K562 (cell line): ENCODE data around the gene ZNF584. TPM values are rescaled to one million over a fixed set of nuclear protein-coding genes. Genes with fewer than 3 reads are reported as not detected.
A peak's percentile ranks its signal among the peaks of the same experiment; 100 is the strongest.

Source experiments
- ARNT ChIP-seq, 2 experiments: fragments of 450-650 bp; IDR thresholded peaks; 2 replicates each; pipeline ENCODE4 v1.6.1; 2016; ENCODE audit warnings: mild to moderate bottlenecking in 1 of 2
- HDAC2 ChIP-seq: fragments of 450-650 bp; IDR thresholded peaks from 2 replicates; pipeline ENCODE4 v1.6.1; 2016; ENCODE audit warnings: mild to moderate bottlenecking
- HMGN3 ChIP-seq: IDR thresholded peaks from 2 replicates; pipeline ENCODE4 v1.6.1; 2011; ENCODE audit warnings: borderline replicate concordance, low read depth, mild to moderate bottlenecking, mixed read lengths, low read length; ENCODE audit not compliant: insufficient read length; ENCODE audit errors: extremely low read depth
- MYBL2 ChIP-seq, 2 experiments: fragments of 450-650 bp in 1 of 2; sonication (generic) in 1 of 2; formaldehyde crosslinking in 1 of 2; IDR thresholded peaks; 2 replicates each; pipeline versions ENCODE4 v1.6.1 to v1.8.1; 2017 to 2022; ENCODE audit warnings: borderline replicate concordance in 1 of 2, inconsistent platforms in 1 of 2, low read depth in 1 of 2, mild to moderate bottlenecking in 1 of 2, missing genetic modification reagents in 1 of 2, moderate library complexity in 1 of 2
- NCOA6 ChIP-seq: fragments of 450-650 bp; IDR thresholded peaks from 2 replicates; pipeline ENCODE4 v1.6.1; 2017; ENCODE audit warnings: mild to moderate bottlenecking
- TAF7 ChIP-seq: fragments of 450-650 bp; IDR thresholded peaks from 2 replicates; pipeline ENCODE4 v1.6.1; 2016; ENCODE audit warnings: missing genetic modification characterization, missing compliant biosample characterization
- TRIM28 ChIP-seq: fragments of 450-650 bp; IDR thresholded peaks from 2 replicates; pipeline ENCODE4 v1.6.1; 2017
- ZNF444 ChIP-seq: fragments of 250-450 bp; sonication (Bioruptor Pico); IDR thresholded peaks from 2 replicates; pipeline ENCODE4 v1.4.0; 2020; ENCODE audit warnings: mild to moderate bottlenecking, moderate library complexity
- polyA plus RNA-seq, 8 experiments: library from polyadenylated mRNA; depleted of rRNA in 4 of 8; stranded (reverse) in 5 of 8; unstranded in 3 of 8; fragments of >200 nt; fragmentation: Nextera tagmentation in 2 of 8; fragmentation: Illumina TruSeq in 1 of 8; extraction: Ambion mirVana in 2 of 8; extraction: Trizol in 1 of 8; gene quantifications; 2 replicates each; pipeline versions ENCODE4 v1.2.1 to v1.2.3, GENCODE V29; 2011 to 2014; ENCODE audit warnings: inconsistent platforms in 1 of 8, missing spikeins in 1 of 8
- total RNA-seq, 7 experiments: library from RNA; depleted of rRNA in 6 of 7; stranded (reverse); fragments of >200 nt in 6 of 7; fragmentation: Illumina TruSeq in 2 of 7; extraction: Trizol in 2 of 7; gene quantifications; 2 replicates each; pipeline versions ENCODE4 v1.2.1 to v1.2.3, GENCODE V29; 2011 to 2021; ENCODE audit warnings: low replicate concordance in 1 of 7
- TF ChIP-seq, protein P1 (sequence below): fragments of 200-600 bp; sonication (generic); IDR thresholded peaks from one replicate; pipeline ENCODE4 v1.6.1; 2012; ENCODE audit warnings: mild to moderate bottlenecking, low read depth, low read length, inconsistent platforms
- TF ChIP-seq, protein P2 (sequence below), 2 experiments: fragments of 450-650 bp in 1 of 2; sonication (generic) in 1 of 2; formaldehyde crosslinking in 1 of 2; IDR thresholded peaks in 1 of 2; conservative IDR thresholded peaks in 1 of 2; 2 replicates each; pipeline versions ENCODE4 v1.6.1 to v1.8.1; 2016 to 2023; ENCODE audit warnings: mild to moderate bottlenecking in 2 of 2, moderate library complexity in 2 of 2, inconsistent platforms in 1 of 2, missing genetic modification reagents in 1 of 2
- TF ChIP-seq, protein P3 (sequence below): fragments of 200-800 bp; sonication (Bioruptor generic); IDR thresholded peaks from 2 replicates; pipeline ENCODE4 v1.6.1; 2017; ENCODE audit warnings: missing genetic modification characterization, missing compliant biosample characterization

The ZNF584 gene
- total and polyA plus RNA-seq, 9 of the 15 experiments (the other 6 are each of a cell fraction or from before 2014, with no cell fraction given) = 5.8 to 43.4 (median 24.6) TPM

DNA sequence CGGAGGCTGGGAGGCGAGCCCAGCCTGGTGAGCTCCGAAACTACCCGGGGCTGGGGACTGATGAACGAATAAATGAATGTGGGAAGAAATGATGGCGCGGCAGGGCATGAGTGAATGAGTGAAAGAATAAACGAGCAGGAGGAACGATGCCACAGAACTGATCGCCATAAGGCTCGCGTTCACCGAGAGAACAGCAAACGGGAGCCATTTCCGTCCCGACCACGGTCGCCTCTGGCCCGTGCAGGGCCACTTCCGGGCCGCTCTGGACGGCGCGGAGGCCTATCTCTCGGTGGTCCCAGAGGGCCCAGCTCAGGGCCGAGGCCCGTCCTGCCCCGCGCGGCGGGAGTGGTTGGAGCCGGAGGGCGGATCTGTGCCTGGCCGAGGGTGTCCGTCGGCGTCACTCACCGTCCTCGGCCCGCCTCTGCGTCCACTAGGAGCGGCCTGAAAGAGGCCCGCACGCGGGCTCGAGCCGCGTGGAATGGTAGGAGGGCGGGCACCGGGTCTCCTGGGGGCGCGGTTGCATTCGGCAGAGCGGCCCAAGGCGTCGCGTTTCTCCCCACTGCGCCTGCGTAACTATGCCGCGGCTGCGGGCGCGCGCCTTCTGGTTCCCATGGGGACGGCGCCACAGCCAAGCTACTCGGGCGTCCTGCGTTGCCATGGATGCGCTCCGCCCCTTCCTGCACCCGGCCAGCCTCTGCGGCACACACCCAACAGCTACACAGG, 46.0 kb upstream of the ZNF584 start, which contains the start of gene ZNF497 (continued):
- TF ChIP-seq, protein P1, sequence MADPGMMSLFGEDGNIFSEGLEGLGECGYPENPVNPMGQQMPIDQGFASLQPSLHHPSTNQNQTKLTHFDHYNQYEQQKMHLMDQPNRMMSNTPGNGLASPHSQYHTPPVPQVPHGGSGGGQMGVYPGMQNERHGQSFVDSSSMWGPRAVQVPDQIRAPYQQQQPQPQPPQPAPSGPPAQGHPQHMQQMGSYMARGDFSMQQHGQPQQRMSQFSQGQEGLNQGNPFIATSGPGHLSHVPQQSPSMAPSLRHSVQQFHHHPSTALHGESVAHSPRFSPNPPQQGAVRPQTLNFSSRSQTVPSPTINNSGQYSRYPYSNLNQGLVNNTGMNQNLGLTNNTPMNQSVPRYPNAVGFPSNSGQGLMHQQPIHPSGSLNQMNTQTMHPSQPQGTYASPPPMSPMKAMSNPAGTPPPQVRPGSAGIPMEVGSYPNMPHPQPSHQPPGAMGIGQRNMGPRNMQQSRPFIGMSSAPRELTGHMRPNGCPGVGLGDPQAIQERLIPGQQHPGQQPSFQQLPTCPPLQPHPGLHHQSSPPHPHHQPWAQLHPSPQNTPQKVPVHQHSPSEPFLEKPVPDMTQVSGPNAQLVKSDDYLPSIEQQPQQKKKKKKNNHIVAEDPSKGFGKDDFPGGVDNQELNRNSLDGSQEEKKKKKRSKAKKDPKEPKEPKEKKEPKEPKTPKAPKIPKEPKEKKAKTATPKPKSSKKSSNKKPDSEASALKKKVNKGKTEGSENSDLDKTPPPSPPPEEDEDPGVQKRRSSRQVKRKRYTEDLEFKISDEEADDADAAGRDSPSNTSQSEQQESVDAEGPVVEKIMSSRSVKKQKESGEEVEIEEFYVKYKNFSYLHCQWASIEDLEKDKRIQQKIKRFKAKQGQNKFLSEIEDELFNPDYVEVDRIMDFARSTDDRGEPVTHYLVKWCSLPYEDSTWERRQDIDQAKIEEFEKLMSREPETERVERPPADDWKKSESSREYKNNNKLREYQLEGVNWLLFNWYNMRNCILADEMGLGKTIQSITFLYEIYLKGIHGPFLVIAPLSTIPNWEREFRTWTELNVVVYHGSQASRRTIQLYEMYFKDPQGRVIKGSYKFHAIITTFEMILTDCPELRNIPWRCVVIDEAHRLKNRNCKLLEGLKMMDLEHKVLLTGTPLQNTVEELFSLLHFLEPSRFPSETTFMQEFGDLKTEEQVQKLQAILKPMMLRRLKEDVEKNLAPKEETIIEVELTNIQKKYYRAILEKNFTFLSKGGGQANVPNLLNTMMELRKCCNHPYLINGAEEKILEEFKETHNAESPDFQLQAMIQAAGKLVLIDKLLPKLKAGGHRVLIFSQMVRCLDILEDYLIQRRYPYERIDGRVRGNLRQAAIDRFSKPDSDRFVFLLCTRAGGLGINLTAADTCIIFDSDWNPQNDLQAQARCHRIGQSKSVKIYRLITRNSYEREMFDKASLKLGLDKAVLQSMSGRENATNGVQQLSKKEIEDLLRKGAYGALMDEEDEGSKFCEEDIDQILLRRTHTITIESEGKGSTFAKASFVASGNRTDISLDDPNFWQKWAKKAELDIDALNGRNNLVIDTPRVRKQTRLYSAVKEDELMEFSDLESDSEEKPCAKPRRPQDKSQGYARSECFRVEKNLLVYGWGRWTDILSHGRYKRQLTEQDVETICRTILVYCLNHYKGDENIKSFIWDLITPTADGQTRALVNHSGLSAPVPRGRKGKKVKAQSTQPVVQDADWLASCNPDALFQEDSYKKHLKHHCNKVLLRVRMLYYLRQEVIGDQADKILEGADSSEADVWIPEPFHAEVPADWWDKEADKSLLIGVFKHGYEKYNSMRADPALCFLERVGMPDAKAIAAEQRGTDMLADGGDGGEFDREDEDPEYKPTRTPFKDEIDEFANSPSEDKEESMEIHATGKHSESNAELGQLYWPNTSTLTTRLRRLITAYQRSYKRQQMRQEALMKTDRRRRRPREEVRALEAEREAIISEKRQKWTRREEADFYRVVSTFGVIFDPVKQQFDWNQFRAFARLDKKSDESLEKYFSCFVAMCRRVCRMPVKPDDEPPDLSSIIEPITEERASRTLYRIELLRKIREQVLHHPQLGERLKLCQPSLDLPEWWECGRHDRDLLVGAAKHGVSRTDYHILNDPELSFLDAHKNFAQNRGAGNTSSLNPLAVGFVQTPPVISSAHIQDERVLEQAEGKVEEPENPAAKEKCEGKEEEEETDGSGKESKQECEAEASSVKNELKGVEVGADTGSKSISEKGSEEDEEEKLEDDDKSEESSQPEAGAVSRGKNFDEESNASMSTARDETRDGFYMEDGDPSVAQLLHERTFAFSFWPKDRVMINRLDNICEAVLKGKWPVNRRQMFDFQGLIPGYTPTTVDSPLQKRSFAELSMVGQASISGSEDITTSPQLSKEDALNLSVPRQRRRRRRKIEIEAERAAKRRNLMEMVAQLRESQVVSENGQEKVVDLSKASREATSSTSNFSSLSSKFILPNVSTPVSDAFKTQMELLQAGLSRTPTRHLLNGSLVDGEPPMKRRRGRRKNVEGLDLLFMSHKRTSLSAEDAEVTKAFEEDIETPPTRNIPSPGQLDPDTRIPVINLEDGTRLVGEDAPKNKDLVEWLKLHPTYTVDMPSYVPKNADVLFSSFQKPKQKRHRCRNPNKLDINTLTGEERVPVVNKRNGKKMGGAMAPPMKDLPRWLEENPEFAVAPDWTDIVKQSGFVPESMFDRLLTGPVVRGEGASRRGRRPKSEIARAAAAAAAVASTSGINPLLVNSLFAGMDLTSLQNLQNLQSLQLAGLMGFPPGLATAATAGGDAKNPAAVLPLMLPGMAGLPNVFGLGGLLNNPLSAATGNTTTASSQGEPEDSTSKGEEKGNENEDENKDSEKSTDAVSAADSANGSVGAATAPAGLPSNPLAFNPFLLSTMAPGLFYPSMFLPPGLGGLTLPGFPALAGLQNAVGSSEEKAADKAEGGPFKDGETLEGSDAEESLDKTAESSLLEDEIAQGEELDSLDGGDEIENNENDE = no peak
- TF ChIP-seq, protein P2, sequence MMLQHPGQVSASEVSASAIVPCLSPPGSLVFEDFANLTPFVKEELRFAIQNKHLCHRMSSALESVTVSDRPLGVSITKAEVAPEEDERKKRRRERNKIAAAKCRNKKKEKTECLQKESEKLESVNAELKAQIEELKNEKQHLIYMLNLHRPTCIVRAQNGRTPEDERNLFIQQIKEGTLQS (IDR thresholded peaks at IDR 0.05) = no peak
- TF ChIP-seq, protein P2 (CRISPR knock-in tag; conservative IDR thresholded peaks at IDR 0.05) = peak; percentile 44
- TF ChIP-seq HDAC2 (peak; percentile 49; the same call in 1 of the 2 replicates), HMGN3 (peak; percentile 86), TAF7 (peak; percentile 87), ZNF444 (CRISPR knock-in tag) (no peak), MYBL2 (IDR thresholded peaks at IDR 0.05; ENCODE audit: low read depth) (no peak), MYBL2 (CRISPR knock-in tag; IDR thresholded peaks at IDR 0.05; ENCODE audit: borderline replicate concordance) (no peak), TRIM28 (0 out of 2 replicates have a peak, but pooled peaks have one; percentile 56), NCOA6 (no peak), ARNT (IDR thresholded peaks at IDR 0.05) (peak in 1 of 2 experiments; percentile 64; a peak in 2 of 4 replicates)
- TF ChIP-seq, protein P3, sequence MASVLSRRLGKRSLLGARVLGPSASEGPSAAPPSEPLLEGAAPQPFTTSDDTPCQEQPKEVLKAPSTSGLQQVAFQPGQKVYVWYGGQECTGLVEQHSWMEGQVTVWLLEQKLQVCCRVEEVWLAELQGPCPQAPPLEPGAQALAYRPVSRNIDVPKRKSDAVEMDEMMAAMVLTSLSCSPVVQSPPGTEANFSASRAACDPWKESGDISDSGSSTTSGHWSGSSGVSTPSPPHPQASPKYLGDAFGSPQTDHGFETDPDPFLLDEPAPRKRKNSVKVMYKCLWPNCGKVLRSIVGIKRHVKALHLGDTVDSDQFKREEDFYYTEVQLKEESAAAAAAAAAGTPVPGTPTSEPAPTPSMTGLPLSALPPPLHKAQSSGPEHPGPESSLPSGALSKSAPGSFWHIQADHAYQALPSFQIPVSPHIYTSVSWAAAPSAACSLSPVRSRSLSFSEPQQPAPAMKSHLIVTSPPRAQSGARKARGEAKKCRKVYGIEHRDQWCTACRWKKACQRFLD (CRISPR knock-in tag) = peak; percentile 75
